IMR-90 (cell line): ENCODE data around the gene MRPS35. TPM values are rescaled to one million over a fixed set of nuclear protein-coding genes. Genes with fewer than 3 reads are reported as not detected.

Experiments
- ATAC-seq: fragments of 200-7000 bp; cut with Tn5 transposase; 2 replicates; pipeline ENCODE4 v1.9.1; 2020; ENCODE audit warnings: low read depth, mild to moderate bottlenecking, moderate library complexity
- BruUV-seq: library from RNA; stranded (reverse); fragments of 400-500 nt; replicated peaks from 2 replicates; lab custom pipeline; 2021; lab: Mats Ljungman, UMichigan
- CTCF ChIA-PET: fragments of 300-600 bp; formaldehyde crosslinking; extraction: SDS; loops from one replicate; lab custom pipeline; 2021; ENCODE audit warnings: antibody characterized with exemption; lab: Yijun Ruan, JAX
- POLR2A ChIA-PET: fragments of 300-600 bp; sonication (Branson Sonifier 250); formaldehyde crosslinking; loops from one replicate; lab custom pipeline; 2022; ENCODE audit warnings: antibody characterized with exemption; ENCODE audit not compliant: unreplicated experiment; lab: Charles Lee
- DNase-seq: peaks from one replicate; pipeline ENCODE4 v3.0.0; 2013
- H2AFZ ChIP-seq: replicated peaks from 2 replicates; pipeline ENCODE3; 2013; ENCODE audit warnings: low read length, mild to moderate bottlenecking; ENCODE audit not compliant: poor library complexity
- H2AK5ac ChIP-seq: 2 replicates; pipeline ENCODE4 v1.6.1; 2013; ENCODE audit warnings: low read depth, low read length, inconsistent platforms
- H2AK9ac ChIP-seq: replicated peaks from 2 replicates; pipeline ENCODE3; 2013; ENCODE audit warnings: mild to moderate bottlenecking, low read depth, low read length, moderate library complexity; ENCODE audit not compliant: poor library complexity
- H2BK120ac ChIP-seq: 2 replicates; pipeline ENCODE4 v1.6.1; 2013; ENCODE audit warnings: low read depth, low read length, inconsistent platforms
- H2BK15ac ChIP-seq: 3 replicates; pipeline ENCODE4 v1.6.1; 2013; ENCODE audit warnings: low read depth, low read length, inconsistent platforms
- H2BK20ac ChIP-seq: 2 replicates; pipeline ENCODE4 v1.6.1; 2013; ENCODE audit warnings: low read depth, mild to moderate bottlenecking, inconsistent platforms, low read length, moderate library complexity
- H2BK5ac ChIP-seq: 2 replicates; pipeline ENCODE4 v1.6.1; 2013; ENCODE audit warnings: mild to moderate bottlenecking, low read depth, low read length, inconsistent platforms; ENCODE audit not compliant: poor library complexity, severe bottlenecking
- H3K14ac ChIP-seq: replicated peaks from 2 replicates; pipeline ENCODE4 v1.6.1; 2013; ENCODE audit warnings: low read depth, low read length, inconsistent platforms
- H3K18ac ChIP-seq: 2 replicates; pipeline ENCODE4 v1.6.1; 2013; ENCODE audit warnings: low read depth, low read length, control low read depth
- H3K23ac ChIP-seq: 2 replicates; pipeline ENCODE4 v1.6.1; 2013; ENCODE audit warnings: low read depth, low read length, inconsistent platforms
- H3K27ac ChIP-seq: 2 replicates; pipeline ENCODE4 v1.5.1; 2013; ENCODE audit warnings: mild to moderate bottlenecking, control low read depth, low read length; ENCODE audit not compliant: insufficient read depth
- H3K27me3 ChIP-seq: 2 replicates; pipeline ENCODE4 v1.6.1; 2013; ENCODE audit warnings: low read length; ENCODE audit not compliant: control insufficient read depth, insufficient read depth
- H3K36me3 ChIP-seq: 2 replicates; pipeline ENCODE4 v1.6.1; 2013; ENCODE audit warnings: low read length, mixed read lengths; ENCODE audit not compliant: control insufficient read depth, insufficient read depth
- H3K4ac ChIP-seq: 2 replicates; pipeline ENCODE4 v1.6.1; 2013; ENCODE audit warnings: low read depth, low read length, inconsistent platforms
- H3K4me1 ChIP-seq: 2 replicates; pipeline ENCODE4 v1.6.1; 2013; ENCODE audit warnings: low read length, mixed read lengths; ENCODE audit not compliant: control insufficient read depth, insufficient read depth
- H3K4me2 ChIP-seq: 2 replicates; pipeline ENCODE4 v1.6.1; 2013; ENCODE audit warnings: low read depth, mild to moderate bottlenecking, control low read depth, low read length, moderate library complexity
- H3K4me3 ChIP-seq: 2 replicates; pipeline ENCODE4 v1.5.1; 2013; ENCODE audit warnings: low read depth, mild to moderate bottlenecking, control low read depth, low read length, moderate library complexity; ENCODE audit not compliant: insufficient read depth
- H3K56ac ChIP-seq: 2 replicates; pipeline ENCODE4 v1.6.1; 2013; ENCODE audit warnings: low read length, inconsistent platforms; ENCODE audit not compliant: insufficient read depth; ENCODE audit errors: extremely low read depth
- H3K79me1 ChIP-seq, 2 experiments: 2 replicates each; pipeline ENCODE4 v1.6.1; 2013; ENCODE audit warnings: low read length in 2 of 2, inconsistent platforms in 1 of 2, low read depth in 1 of 2
- H3K9ac ChIP-seq: 2 replicates; pipeline ENCODE4 v1.6.1; 2013; ENCODE audit warnings: low read depth, low read length, control low read depth
- H3K9me1 ChIP-seq: 2 replicates; pipeline ENCODE4 v1.6.1; 2013; ENCODE audit warnings: low read length, inconsistent platforms; ENCODE audit not compliant: insufficient read depth
- H3K9me3 ChIP-seq: 2 replicates; pipeline ENCODE4 v1.6.1; 2013; ENCODE audit warnings: low read length; ENCODE audit not compliant: control insufficient read depth, insufficient read depth
- H4K20me1 ChIP-seq: 2 replicates; pipeline ENCODE4 v1.6.1; 2013; ENCODE audit warnings: low read length, inconsistent platforms; ENCODE audit not compliant: insufficient read depth
- H4K5ac ChIP-seq: 2 replicates; pipeline ENCODE4 v1.6.1; 2013; ENCODE audit warnings: mild to moderate bottlenecking, low read depth, low read length, control low read depth
- H4K8ac ChIP-seq, 2 experiments: 2 replicates each; pipeline ENCODE4 v1.6.1; 2013; ENCODE audit warnings: low read depth in 2 of 2, low read length in 2 of 2, control low read depth in 1 of 2, inconsistent platforms in 1 of 2
- H4K91ac ChIP-seq: 2 replicates; pipeline ENCODE4 v1.6.1; 2013; ENCODE audit warnings: low read depth, low read length, inconsistent platforms; ENCODE audit not compliant: insufficient read depth
- BHLHE40 ChIP-seq: fragments of 150-350 bp; IDR thresholded peaks from 2 replicates; pipeline ENCODE4 v1.6.1; 2016; ENCODE audit warnings: mild to moderate bottlenecking, low read depth, low read length
- CEBPB ChIP-seq: IDR thresholded peaks from 2 replicates; pipeline ENCODE4 v1.6.1; 2012; ENCODE audit warnings: low read depth, low read length, improper control_type of control experiment
- CHD1 ChIP-seq: IDR thresholded peaks from 2 replicates; pipeline ENCODE4 v1.6.1; 2012; ENCODE audit warnings: low read depth, low read length, improper control_type of control experiment
- FOS ChIP-seq: fragments of 150-350 bp; IDR thresholded peaks from 2 replicates; pipeline ENCODE4 v1.6.1; 2016; ENCODE audit warnings: low read depth, low read length
- MAFK ChIP-seq: IDR thresholded peaks from 2 replicates; pipeline ENCODE4 v1.6.1; 2012; ENCODE audit warnings: low read depth, low read length, improper control_type of control experiment
- MAZ ChIP-seq: IDR thresholded peaks from 2 replicates; pipeline ENCODE4 v1.6.1; 2012; ENCODE audit warnings: low read depth, mild to moderate bottlenecking, low read length, improper control_type of control experiment, moderate library complexity, borderline replicate concordance
- MXI1 ChIP-seq: IDR thresholded peaks from 2 replicates; pipeline ENCODE4 v1.6.1; 2012; ENCODE audit warnings: low read depth, mild to moderate bottlenecking, low read length, moderate library complexity, borderline replicate concordance
- NFE2L2 ChIP-seq: fragments of 150-350 bp; IDR thresholded peaks from 2 replicates; pipeline ENCODE4 v1.6.1; 2016; ENCODE audit warnings: low read depth, mild to moderate bottlenecking, low read length
- POLR2A ChIP-seq: IDR thresholded peaks from 2 replicates; pipeline ENCODE4 v1.6.1; 2012; ENCODE audit warnings: mild to moderate bottlenecking, low read depth, low read length
- RAD21 ChIP-seq: IDR thresholded peaks from 2 replicates; pipeline ENCODE4 v1.6.1; 2012; ENCODE audit warnings: low read length, improper control_type of control experiment
- RCOR1 ChIP-seq: IDR thresholded peaks from 2 replicates; pipeline ENCODE4 v1.6.1; 2012; ENCODE audit warnings: mild to moderate bottlenecking, low read length, improper control_type of control experiment; ENCODE audit not compliant: insufficient replicate concordance
- RFX5 ChIP-seq: IDR thresholded peaks from 2 replicates; pipeline ENCODE4 v1.8.0; 2012; ENCODE audit warnings: low read depth, mild to moderate bottlenecking, low read length, moderate library complexity
- SMC3 ChIP-seq: fragments of 150-350 bp; IDR thresholded peaks from 2 replicates; pipeline ENCODE4 v1.6.1; 2016; ENCODE audit warnings: low read depth, mild to moderate bottlenecking, antibody characterized with exemption, low read length, moderate library complexity
- WGBS, 2 experiments: methylation state at CpG; one replicate each; pipeline versions ENCODE4 v1.1.5 to v1.1.7; 2013; ENCODE audit warnings: missing lambda C conversion rate in 2 of 2; ENCODE audit not compliant: insufficient read length in 1 of 2; ENCODE audit errors: extremely low coverage in 2 of 2; 5-methylcytosine and 5-hydroxymethylcytosine counted together
- dilution Hi-C: fragments of 300-500 bp; cut with HindIII; formaldehyde crosslinking; loops from one replicate; pipeline ENCODE4 v1.14.3; 2018; ENCODE audit warnings: low sequenced_read_pairs; ENCODE audit not compliant: unreplicated experiment
- in situ Hi-C: fragments of 300-500 bp; cut with MboI; formaldehyde crosslinking; loops from 3 replicates; pipeline ENCODE4 v1.14.3; 2019; ENCODE audit warnings: low sequenced_read_pairs, inconsistent platforms, mixed read lengths
- intact Hi-C: fragments of 100-400 bp; cut with micrococcal nuclease; formaldehyde crosslinking; loops from 2 replicates; pipeline ENCODE4 v1.10.0; 2022
- polyA plus RNA-seq, 3 experiments: library from polyadenylated mRNA; depleted of rRNA; stranded (reverse); fragments of >200 nt; gene quantifications; 2 replicates each; pipeline ENCODE4 v1.2.3, GENCODE V29; 2012; ENCODE audit warnings: low replicate concordance in 1 of 3
- total RNA-seq: library from RNA; depleted of rRNA; stranded (reverse); fragments of >200 nt; gene quantifications from 2 replicates; pipeline ENCODE4 v1.2.3, GENCODE V29; 2012
- TF ChIP-seq, protein P1 (sequence below): fragments of 150-350 bp; IDR thresholded peaks from 2 replicates; pipeline ENCODE4 v1.6.1; 2016; ENCODE audit warnings: low read depth, mild to moderate bottlenecking, low read length, moderate library complexity, borderline replicate concordance
- TF ChIP-seq, protein P2 (sequence below): conservative IDR thresholded peaks from 2 replicates; pipeline ENCODE4 v1.5.1; 2012; ENCODE audit warnings: mild to moderate bottlenecking, low read depth, low read length, improper control_type of control experiment
- TF ChIP-seq, protein P3 (sequence below): fragments of 150-350 bp; IDR thresholded peaks from 2 replicates; pipeline ENCODE4 v1.6.1; 2017; ENCODE audit warnings: mild to moderate bottlenecking, antibody characterized with exemption, low read length, low read depth

Gene MRPS35
- total and polyA plus RNA-seq, 2 of the 4 experiments (the other 2 are of a cell fraction) = 27.4 to 40.1 TPM

DNA sequence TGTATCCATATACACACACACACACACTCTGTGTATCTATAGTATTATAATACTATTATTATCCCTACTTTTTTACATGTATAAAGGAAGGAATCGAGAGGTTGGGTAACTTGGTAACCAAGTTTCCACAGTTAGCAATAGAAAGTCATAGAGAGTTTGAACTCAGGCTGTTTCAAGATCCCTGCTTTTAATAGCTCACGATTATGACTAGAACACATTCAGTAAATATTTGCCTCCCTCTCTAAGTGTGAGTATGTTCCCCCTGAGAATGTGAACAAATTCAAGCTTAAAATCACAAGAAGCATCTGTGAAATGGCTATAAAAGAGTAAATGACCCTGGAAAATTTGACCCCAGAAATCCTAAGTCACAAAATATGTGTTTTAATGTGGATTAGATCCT lies 25.4 kb upstream of the MRPS35 start:
- Histone ChIP-seq H3K4me2 (no peak overlapping the region), H3K9me1 (peaks cover 5% of the 10 kb centered on the region; the same call in 1 of the 2 replicates), H2BK120ac (no peak overlapping the region), H3K4ac (no peak overlapping the region), H3K27me3 (no peaks in the 10 kb centered on the region), H3K4me3 (no peak overlapping the region), H3K14ac (no peak overlapping the region), H3K27ac (no peak overlapping the region), H3K9ac (no peak overlapping the region), H2AK5ac (no peak overlapping the region), H2AFZ (no peak overlapping the region), H3K18ac (no peak overlapping the region), H3K23ac (no peak overlapping the region), H3K36me3 (peaks cover 31% of the 10 kb centered on the region), H3K79me1 (peaks cover 3 to 4% of the 10 kb centered on the region in 2 experiments; a peak in 2 of 4 replicates), H4K5ac (no peak overlapping the region), H2BK5ac (no peak overlapping the region), H3K56ac (no peak overlapping the region), H2AK9ac (no peak overlapping the region), H3K9me3 (no peaks in the 10 kb centered on the region), H4K20me1 (no peaks in the 10 kb centered on the region), H3K4me1 (no peaks in the 10 kb centered on the region), H2BK20ac (no peak overlapping the region), H4K91ac (no peak overlapping the region), H2BK15ac (no peak overlapping the region), H4K8ac (no peak overlapping the region)
- ChIA-PET CTCF (no interaction called here), POLR2A (no interaction called here)
- ATAC-seq (no peak), DNase-seq (no peak)
- intact Hi-C loops = no loop called here
- dilution Hi-C loops = no loop called here
- BruUV-seq = no TSS peak
- no CpG with 5 or more reads among the region's 2 CpGs for WGBS, 2 experiments
- TF ChIP-seq SMC3 (no peak), MAZ (no peak), POLR2A (no peak), CHD1 (no peak), BHLHE40 (no peak), RCOR1 (no peak), FOS (no peak), MXI1 (no peak), MAFK (no peak), NFE2L2 (no peak), RFX5 (no peak), CEBPB (no peak), RAD21 (no peak)
- TF ChIP-seq, protein P1, sequence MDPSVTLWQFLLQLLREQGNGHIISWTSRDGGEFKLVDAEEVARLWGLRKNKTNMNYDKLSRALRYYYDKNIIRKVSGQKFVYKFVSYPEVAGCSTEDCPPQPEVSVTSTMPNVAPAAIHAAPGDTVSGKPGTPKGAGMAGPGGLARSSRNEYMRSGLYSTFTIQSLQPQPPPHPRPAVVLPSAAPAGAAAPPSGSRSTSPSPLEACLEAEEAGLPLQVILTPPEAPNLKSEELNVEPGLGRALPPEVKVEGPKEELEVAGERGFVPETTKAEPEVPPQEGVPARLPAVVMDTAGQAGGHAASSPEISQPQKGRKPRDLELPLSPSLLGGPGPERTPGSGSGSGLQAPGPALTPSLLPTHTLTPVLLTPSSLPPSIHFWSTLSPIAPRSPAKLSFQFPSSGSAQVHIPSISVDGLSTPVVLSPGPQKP = no peak
- TF ChIP-seq, protein P2, sequence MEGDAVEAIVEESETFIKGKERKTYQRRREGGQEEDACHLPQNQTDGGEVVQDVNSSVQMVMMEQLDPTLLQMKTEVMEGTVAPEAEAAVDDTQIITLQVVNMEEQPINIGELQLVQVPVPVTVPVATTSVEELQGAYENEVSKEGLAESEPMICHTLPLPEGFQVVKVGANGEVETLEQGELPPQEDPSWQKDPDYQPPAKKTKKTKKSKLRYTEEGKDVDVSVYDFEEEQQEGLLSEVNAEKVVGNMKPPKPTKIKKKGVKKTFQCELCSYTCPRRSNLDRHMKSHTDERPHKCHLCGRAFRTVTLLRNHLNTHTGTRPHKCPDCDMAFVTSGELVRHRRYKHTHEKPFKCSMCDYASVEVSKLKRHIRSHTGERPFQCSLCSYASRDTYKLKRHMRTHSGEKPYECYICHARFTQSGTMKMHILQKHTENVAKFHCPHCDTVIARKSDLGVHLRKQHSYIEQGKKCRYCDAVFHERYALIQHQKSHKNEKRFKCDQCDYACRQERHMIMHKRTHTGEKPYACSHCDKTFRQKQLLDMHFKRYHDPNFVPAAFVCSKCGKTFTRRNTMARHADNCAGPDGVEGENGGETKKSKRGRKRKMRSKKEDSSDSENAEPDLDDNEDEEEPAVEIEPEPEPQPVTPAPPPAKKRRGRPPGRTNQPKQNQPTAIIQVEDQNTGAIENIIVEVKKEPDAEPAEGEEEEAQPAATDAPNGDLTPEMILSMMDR = no peak
- TF ChIP-seq, protein P3, sequence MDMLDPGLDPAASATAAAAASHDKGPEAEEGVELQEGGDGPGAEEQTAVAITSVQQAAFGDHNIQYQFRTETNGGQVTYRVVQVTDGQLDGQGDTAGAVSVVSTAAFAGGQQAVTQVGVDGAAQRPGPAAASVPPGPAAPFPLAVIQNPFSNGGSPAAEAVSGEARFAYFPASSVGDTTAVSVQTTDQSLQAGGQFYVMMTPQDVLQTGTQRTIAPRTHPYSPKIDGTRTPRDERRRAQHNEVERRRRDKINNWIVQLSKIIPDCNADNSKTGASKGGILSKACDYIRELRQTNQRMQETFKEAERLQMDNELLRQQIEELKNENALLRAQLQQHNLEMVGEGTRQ = no peak
- in situ Hi-C loops = no loop called here
